ENCODE results near the gene CSNK2B. TPM values are rescaled to one million over a fixed set of nuclear protein-coding genes. Genes with fewer than 3 reads are reported as not detected.

The CSNK2B gene
- 299 and 301 TPM in 2 replicates for polyA plus RNA-seq

GRCh38 chr6:31665501-31666336 is at the start of gene CSNK2B:
TSS of gene CSNK2B (plus strand) at chr6:31666080. CDS start at chr6:31666832, 752 bp downstream.

GRCh38 chr6:31620586-31621319 is 45.1 kb upstream of the CSNK2B start, which contains the start of gene PRRC2A:
TSS of gene PRRC2A (plus strand) at chr6:31620715. CDS start at chr6:31622790, 2,075 bp downstream.

GRCh38 chr6:31655349-31656237 is 10.3 kb upstream of the CSNK2B start, which contains the start of gene APOM:
TSS of gene APOM (plus strand) at chr6:31655894. CDS start at chr6:31655967, 73 bp downstream.

GRCh38 chr6:31660381-31661261 is 5.3 kb upstream of the CSNK2B start, which contains the start of gene C6orf47:
TSS of gene C6orf47 (minus strand) at chr6:31660778. CDS start at chr6:31659947, 831 bp downstream.

DNA sequence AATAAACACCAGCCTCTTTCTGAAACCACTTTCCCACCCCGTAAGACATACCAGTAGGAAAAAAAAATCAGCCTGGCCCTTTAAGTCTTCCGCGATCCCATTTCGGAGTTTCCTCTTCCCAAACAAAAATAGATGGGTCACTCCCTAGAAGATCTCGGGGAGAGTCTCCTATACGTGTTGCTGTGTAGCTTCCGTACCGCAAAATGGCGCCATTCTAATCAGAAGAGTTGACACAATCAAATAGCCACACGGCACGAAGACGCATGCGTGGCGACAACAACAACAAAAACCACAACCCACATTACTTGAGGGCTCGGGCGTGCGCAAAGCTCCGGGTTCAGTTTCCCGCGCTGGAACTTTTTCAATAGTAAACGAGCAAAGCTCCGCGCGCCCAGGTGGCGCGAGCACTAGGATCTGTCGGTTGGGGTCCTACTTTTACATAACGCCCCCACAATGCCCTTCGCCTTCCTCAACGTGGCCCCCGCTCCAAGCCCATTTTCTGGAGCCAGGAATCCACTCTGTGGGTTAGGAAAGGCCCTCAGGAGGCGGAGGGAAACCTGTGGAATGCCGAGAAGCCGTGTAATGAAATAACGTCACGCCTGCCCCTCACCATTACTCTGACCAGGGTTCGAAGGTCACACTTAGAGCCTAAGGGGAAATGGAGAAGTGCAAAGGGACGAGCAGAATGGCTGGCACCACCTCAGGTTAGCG is 935 bp upstream of the CSNK2B start, which contains the start of gene GPANK1:
Gene GPANK1, minus strand, starts transcription at position 208 of the 711 bp plus-strand sequence. CDS start 519 bp downstream, outside the sequence.

DNA sequence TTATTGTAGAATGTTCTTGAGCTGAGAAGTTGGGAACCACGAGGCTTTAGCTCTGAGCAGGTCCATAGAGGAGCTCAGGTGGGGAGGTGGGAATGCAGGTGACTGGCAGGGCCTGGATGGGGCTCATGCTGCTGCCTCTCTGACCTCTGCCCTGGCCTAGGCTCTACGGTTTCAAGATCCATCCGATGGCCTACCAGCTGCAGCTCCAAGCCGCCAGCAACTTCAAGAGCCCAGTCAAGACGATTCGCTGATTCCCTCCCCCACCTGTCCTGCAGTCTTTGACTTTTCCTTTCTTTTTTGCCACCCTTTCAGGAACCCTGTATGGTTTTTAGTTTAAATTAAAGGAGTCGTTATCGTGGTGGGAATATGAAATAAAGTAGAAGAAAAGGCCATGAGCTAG is 3.8 kb downstream of the CSNK2B start, which contains the start of gene LY6G5B:
Gene LY6G5B, plus strand, starts transcription at position 301 of the 400 bp plus-strand sequence. CDS start 975 bp downstream, outside the sequence.

GRCh38 chr6:31680226-31681134 is 14.6 kb downstream of the CSNK2B start, which contains the start of gene LY6G5C:
TSS of gene LY6G5C (minus strand) at chr6:31681067. CDS start at chr6:31680373, 694 bp downstream.

GRCh38 chr6:31702819-31703716 is 37.2 kb downstream of the CSNK2B start, which contains the start of gene ABHD16A:
TSS of gene ABHD16A (minus strand) at chr6:31703324. CDS start at chr6:31703281, 43 bp downstream.

GRCh38 chr6:31706599-31706998 is 40.7 kb downstream of the CSNK2B start, which contains the start of gene LY6G6F:
TSS of gene LY6G6F (plus strand) at chr6:31706866. CDS start at chr6:31706907, 41 bp downstream.

DNA sequence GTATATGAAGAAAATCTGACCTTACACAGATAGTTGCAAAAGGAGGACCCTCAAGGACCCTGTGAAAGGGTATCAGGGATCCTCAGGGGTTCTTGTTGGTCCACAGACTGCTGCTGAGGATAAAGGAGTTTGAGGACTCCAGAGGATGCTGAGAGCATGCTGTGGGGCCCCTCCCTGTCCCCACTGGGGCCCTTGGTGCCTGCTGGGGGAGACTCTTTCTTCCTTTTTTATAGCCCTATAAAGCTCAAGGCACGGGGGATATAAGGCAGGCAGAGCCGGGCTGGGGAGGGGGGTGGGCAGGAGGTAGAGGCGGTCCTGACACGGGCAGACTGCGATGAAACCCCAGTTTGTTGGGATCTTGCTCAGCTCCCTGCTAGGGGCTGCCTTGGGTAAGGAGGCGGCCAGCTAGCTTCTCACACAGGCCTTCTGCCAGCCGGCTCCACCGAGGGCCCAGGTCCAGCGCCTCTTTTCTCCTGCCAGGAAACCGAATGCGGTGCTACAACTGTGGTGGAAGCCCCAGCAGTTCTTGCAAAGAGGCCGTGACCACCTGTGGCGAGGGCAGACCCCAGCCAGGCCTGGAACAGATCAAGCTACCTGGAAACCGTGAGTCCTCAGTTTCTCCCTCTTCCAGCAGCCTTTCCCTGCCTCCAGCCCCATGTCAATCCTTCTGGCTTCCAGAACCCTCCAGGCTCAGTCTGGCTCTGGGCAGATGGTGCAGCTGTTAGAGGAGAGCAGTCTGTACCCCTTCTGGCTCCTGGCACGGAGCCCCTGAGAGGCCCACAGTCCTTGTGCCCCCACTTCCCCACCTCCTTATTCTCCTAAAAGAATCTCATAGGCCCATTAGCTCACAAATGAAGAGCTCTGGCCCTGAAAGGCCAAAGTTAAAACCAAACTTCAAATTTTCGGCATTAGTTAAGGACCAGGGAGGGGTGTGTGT is 49.4 kb downstream of the CSNK2B start, which contains the start of gene LY6G6D:
Gene LY6G6D, plus strand, starts transcription at position 327 of the 937 bp plus-strand sequence. Its CDS starts 8 bp downstream, at position 335.

Other genes with a start within 250 kb of the CSNK2B start
- not detected in 2 replicates for gene MICB, start 167.9 kb upstream of the CSNK2B start, polyA plus RNA-seq
- not detected in 2 replicates for gene MCCD1, start 137.1 kb upstream of the CSNK2B start, polyA plus RNA-seq
- 76.0 and 88.5 TPM in 2 replicates for gene DDX39B, start 124.1 kb upstream of the CSNK2B start, polyA plus RNA-seq
- 154 and 211 TPM in 2 replicates for gene ATP6V1G2, start 119.5 kb upstream of the CSNK2B start, polyA plus RNA-seq
- gene NFKBIL1, start 118.5 kb upstream of the CSNK2B start, polyA plus RNA-seq: 0.62 and 0.75 TPM in 2 replicates
- gene LTA, start 93.8 kb upstream of the CSNK2B start, polyA plus RNA-seq: not detected in 2 replicates
- gene TNF, start 90.5 kb upstream of the CSNK2B start, polyA plus RNA-seq: not detected in 2 replicates
- gene LTB, start 83.7 kb upstream of the CSNK2B start, polyA plus RNA-seq: not detected in 2 replicates
- not detected in 2 replicates for gene LST1, start 79.8 kb upstream of the CSNK2B start, polyA plus RNA-seq
- gene NCR3, start 73.1 kb upstream of the CSNK2B start, polyA plus RNA-seq: not detected in 2 replicates
- 2.7 TPM in 1 of 2 replicates, not detected in the other for gene AIF1, start 50.8 kb upstream of the CSNK2B start, polyA plus RNA-seq
- 3.7 and 3.8 TPM in 2 replicates for gene PRRC2A, start 45.4 kb upstream of the CSNK2B start, polyA plus RNA-seq
- 16.0 and 30.8 TPM in 2 replicates for gene BAG6, start 13.4 kb upstream of the CSNK2B start, polyA plus RNA-seq
- 1.8 and 2.4 TPM in 2 replicates for gene APOM, start 10.2 kb upstream of the CSNK2B start, polyA plus RNA-seq
- gene C6orf47, start 5.3 kb upstream of the CSNK2B start, polyA plus RNA-seq: 0.39 and 1.3 TPM in 2 replicates
- gene GPANK1, start 1.1 kb upstream of the CSNK2B start, polyA plus RNA-seq: 3.1 and 4.2 TPM in 2 replicates
- 0.24 and 1.8 TPM in 2 replicates for gene LY6G5B, start 3.9 kb downstream of the CSNK2B start, polyA plus RNA-seq
- gene LY6G5C, start 15.0 kb downstream of the CSNK2B start, polyA plus RNA-seq: 0.29 and 2.4 TPM in 2 replicates
- gene ABHD16A, start 37.2 kb downstream of the CSNK2B start, polyA plus RNA-seq: 67.3 and 71.0 TPM in 2 replicates
- not detected in 2 replicates for gene LY6G6F, start 40.8 kb downstream of the CSNK2B start, polyA plus RNA-seq
- not detected in 2 replicates for gene LY6G6D, start 49.3 kb downstream of the CSNK2B start, polyA plus RNA-seq
- not detected in 2 replicates for gene LY6G6C, start 55.7 kb downstream of the CSNK2B start, polyA plus RNA-seq
- not detected in 2 replicates for gene MPIG6B, start 57.3 kb downstream of the CSNK2B start, polyA plus RNA-seq
- 2.6 and 7.7 TPM in 2 replicates for gene DDAH2, start 63.2 kb downstream of the CSNK2B start, polyA plus RNA-seq
- 1.2 and 1.3 TPM in 2 replicates for gene CLIC1, start 70.5 kb downstream of the CSNK2B start, polyA plus RNA-seq
- gene MSH5, start 73.9 kb downstream of the CSNK2B start, polyA plus RNA-seq: not detected in 2 replicates
- gene SAPCD1, start 96.6 kb downstream of the CSNK2B start, polyA plus RNA-seq: not detected in 2 replicates
- gene VWA7, start 111.2 kb downstream of the CSNK2B start, polyA plus RNA-seq: 3.1 TPM in 1 of 2 replicates, not detected in the other
- gene VARS1, start 129.7 kb downstream of the CSNK2B start, polyA plus RNA-seq: 5.9 and 6.1 TPM in 2 replicates
- gene LSM2, start 140.9 kb downstream of the CSNK2B start, polyA plus RNA-seq: 26.3 and 31.0 TPM in 2 replicates
- gene HSPA1L, start 149.2 kb downstream of the CSNK2B start, polyA plus RNA-seq: 0.76 and 1.6 TPM in 2 replicates
- 3.4 and 5.1 TPM in 2 replicates for gene HSPA1A, start 149.5 kb downstream of the CSNK2B start, polyA plus RNA-seq
- gene HSPA1B, start 161.7 kb downstream of the CSNK2B start, polyA plus RNA-seq: 0.20 and 1.7 TPM in 2 replicates
- 15.2 and 16.1 TPM in 2 replicates for gene NEU1, start 196.7 kb downstream of the CSNK2B start, polyA plus RNA-seq
- not detected in 2 replicates for gene SLC44A4, start 212.9 kb downstream of the CSNK2B start, polyA plus RNA-seq
- 5.9 and 11.4 TPM in 2 replicates for gene EHMT2, start 231.6 kb downstream of the CSNK2B start, polyA plus RNA-seq
- not detected in 2 replicates for gene ZBTB12, start 236.0 kb downstream of the CSNK2B start, polyA plus RNA-seq